CD14-positive monocyte (primary cell): ENCODE measurements around the gene GRHL1. TPM values are rescaled to one million over a fixed set of nuclear protein-coding genes. Genes with fewer than 3 reads are reported as not detected.

ENCODE experiments used
- DNase-seq, 3 donors: peaks; one replicate each; pipeline ENCODE4 v3.0.0-alpha.2; 2011 to 2022
- H2AFZ ChIP-seq: 2 replicates; pipeline ENCODE4 v1.6.0; 2012; ENCODE audit warnings: mild to moderate bottlenecking, low read depth, low read length, inconsistent platforms; ENCODE audit not compliant: insufficient read depth, poor library complexity, severe bottlenecking
- H3K27ac ChIP-seq, 2 donors: 1 replicate in 1 of 2; 2 replicates in 1 of 2; pipeline ENCODE4 v1.5.1; 2012 to 2013; ENCODE audit warnings: low read length in 2 of 2, control low read depth in 1 of 2, inconsistent platforms in 1 of 2, low read depth in 1 of 2, mild to moderate bottlenecking in 1 of 2
- H3K27me3 ChIP-seq, 2 donors: one replicate each; pipeline versions ENCODE4 v1.6.0 to v1.6.1; 2011 to 2013; ENCODE audit warnings: low read length in 2 of 2; ENCODE audit not compliant: control insufficient read depth in 2 of 2, insufficient read depth in 2 of 2
- H3K36me3 ChIP-seq, 2 donors: replicated peaks in 1 of 2; 1 replicate in 1 of 2; 2 replicates in 1 of 2; pipeline versions ENCODE4 v1.5.1 to v1.6.1; 2012 to 2013; ENCODE audit warnings: low read length in 2 of 2, control low read depth in 1 of 2, inconsistent platforms in 1 of 2, mild to moderate bottlenecking in 1 of 2; ENCODE audit not compliant: insufficient read depth in 2 of 2, control insufficient read depth in 1 of 2
- H3K4me1 ChIP-seq, 2 donors: 1 replicate in 1 of 2; 2 replicates in 1 of 2; pipeline versions ENCODE4 v1.5.1 to v1.6.1; 2012 to 2013; ENCODE audit warnings: low read length in 2 of 2, control low read depth in 1 of 2, inconsistent platforms in 1 of 2, mild to moderate bottlenecking in 1 of 2, moderate library complexity in 1 of 2; ENCODE audit not compliant: insufficient read depth in 2 of 2, control insufficient read depth in 1 of 2
- H3K4me2 ChIP-seq: replicated peaks from 2 replicates; pipeline ENCODE3; 2012; ENCODE audit warnings: low read length, moderate library complexity, mild to moderate bottlenecking; ENCODE audit not compliant: poor library complexity, severe bottlenecking; ENCODE audit errors: extremely low read depth
- H3K4me3 ChIP-seq, 3 experiments: fragments of 200-600 bp in 1 of 3; sonication (generic) in 1 of 3; replicated peaks in 1 of 3; 1 replicate in 2 of 3; 2 replicates in 1 of 3; pipeline ENCODE4 v1.5.1; 2011 to 2013; ENCODE audit warnings: low read length in 3 of 3, mild to moderate bottlenecking in 3 of 3, control low read depth in 2 of 3, low read depth in 2 of 3, inconsistent platforms in 1 of 3, moderate library complexity in 1 of 3
- H3K79me2 ChIP-seq: 2 replicates; pipeline ENCODE4 v1.6.0; 2012; ENCODE audit warnings: mild to moderate bottlenecking, control low read depth, inconsistent platforms, low read length, moderate library complexity; ENCODE audit not compliant: insufficient read depth
- H3K9ac ChIP-seq: 2 replicates; pipeline ENCODE4 v1.6.0; 2017; ENCODE audit warnings: low read length, mild to moderate bottlenecking; ENCODE audit not compliant: insufficient read depth, poor library complexity, severe bottlenecking
- H3K9me3 ChIP-seq, 2 donors: replicated peaks in 1 of 2; 1 replicate in 1 of 2; 2 replicates in 1 of 2; pipeline versions ENCODE4 v1.5.1 to v1.6.1; 2012 to 2013; ENCODE audit warnings: low read length in 2 of 2, control low read depth in 1 of 2; ENCODE audit not compliant: control insufficient read depth in 1 of 2, insufficient read depth in 1 of 2
- H4K20me1 ChIP-seq: 2 replicates; pipeline ENCODE4 v1.6.0; 2012; ENCODE audit warnings: mild to moderate bottlenecking, low read length, control low read depth, moderate library complexity; ENCODE audit not compliant: insufficient read depth
- H3K27ac Mint-ChIP-seq, 7 donors: one replicate each; pipeline ENCODE4 v1.8.0; 2020; ENCODE audit warnings: mild to moderate bottlenecking in 7 of 7, mixed read lengths in 7 of 7, moderate library complexity in 6 of 7, inconsistent platforms in 2 of 7
- H3K27me3 Mint-ChIP-seq, 3 donors: one replicate each; pipeline ENCODE4 v1.8.0; 2021 to 2022; ENCODE audit warnings: low read depth in 3 of 3, mild to moderate bottlenecking in 3 of 3, mixed read lengths in 3 of 3, moderate library complexity in 3 of 3, inconsistent platforms in 1 of 3
- H3K36me3 Mint-ChIP-seq, 2 donors: one replicate each; pipeline ENCODE4 v1.8.0; 2020; ENCODE audit warnings: mixed read lengths in 2 of 2, inconsistent platforms in 1 of 2, mild to moderate bottlenecking in 1 of 2
- H3K4me1 Mint-ChIP-seq: one replicate; pipeline ENCODE4 v1.8.0; 2020; ENCODE audit warnings: mild to moderate bottlenecking, mixed read lengths
- H3K4me3 Mint-ChIP-seq, 2 donors: one replicate each; pipeline ENCODE4 v1.8.0; 2020; ENCODE audit warnings: mild to moderate bottlenecking in 2 of 2, mixed read lengths in 2 of 2, moderate library complexity in 1 of 2
- H3K9me3 Mint-ChIP-seq, 7 donors: one replicate each; pipeline ENCODE4 v1.8.0; 2020 to 2022; ENCODE audit warnings: mixed read lengths in 7 of 7, mild to moderate bottlenecking in 6 of 7, moderate library complexity in 6 of 7, inconsistent platforms in 2 of 7
- WGBS: methylation state at CpG from one replicate; pipeline ENCODE4 v1.1.5; 2013; ENCODE audit warnings: missing lambda C conversion rate; ENCODE audit not compliant: insufficient coverage; 5-methylcytosine and 5-hydroxymethylcytosine counted together
- intact Hi-C, 2 donors: fragments of 100-400 bp; cut with micrococcal nuclease; formaldehyde crosslinking; loops; one replicate each; pipeline versions ENCODE4 v1.15.0 to v1.15.1; 2023
- polyA plus RNA-seq, 3 donors: library from polyadenylated mRNA; depleted of rRNA in 1 of 3; unstranded in 2 of 3; stranded (reverse) in 1 of 3; fragments of 300-500 nt in 2 of 3; fragments of >200 nt in 1 of 3; fragmentation: Illumina TruSeq in 2 of 3; gene quantifications; 1 replicate in 2 of 3; 2 replicates in 1 of 3; pipeline ENCODE4 v1.2.3, GENCODE V29; 2012 to 2021
- TF ChIP-seq, protein P1 (sequence below): fragments of 200-600 bp; IDR thresholded peaks from one replicate; pipeline ENCODE4 v1.8.0; 2022; ENCODE audit warnings: antibody characterized with exemption, mild to moderate bottlenecking

GRHL1 gene
- polyA plus RNA-seq, 3 donors, result 0.08 TPM; not detected in 2

DNA sequence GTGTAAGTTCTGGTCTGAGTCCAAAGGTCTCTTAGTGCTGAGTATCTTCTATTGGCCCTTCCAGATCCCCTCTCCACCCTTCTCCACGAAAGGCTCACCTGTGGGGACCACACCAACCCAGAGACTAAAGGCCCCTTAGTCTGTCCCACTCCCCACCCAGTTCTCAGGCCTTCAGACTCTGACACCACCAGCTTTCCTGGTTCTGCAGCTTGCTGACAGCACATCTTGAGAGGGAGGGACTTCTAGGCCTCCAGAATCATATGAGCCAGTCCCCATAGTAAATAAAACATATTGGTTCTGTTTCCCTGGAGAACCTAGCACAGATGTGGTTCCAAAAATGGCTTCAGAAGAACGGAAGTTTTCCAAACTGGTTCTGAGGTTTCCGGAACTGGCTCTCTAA is 53.3 kb downstream of the GRHL1 start:
- H3K36me3 ChIP-seq, result no peaks in the 10 kb centered on the region
- H3K4me3 ChIP-seq, result no peak overlapping the region
- peaks cover 25 to 42% (median 31%) of the 10 kb centered on the region in 3 donors for H3K27me3 Mint-ChIP-seq
- DNase-seq, result no peak
- no peaks in the 10 kb centered on the region for H4K20me1 ChIP-seq
- 55% methylated on average over 3 of the region's 3 CpGs for WGBS
- no peak overlapping the region for H3K4me3 Mint-ChIP-seq
- no peak overlapping the region for H3K9ac ChIP-seq
- TF ChIP-seq, protein P1, sequence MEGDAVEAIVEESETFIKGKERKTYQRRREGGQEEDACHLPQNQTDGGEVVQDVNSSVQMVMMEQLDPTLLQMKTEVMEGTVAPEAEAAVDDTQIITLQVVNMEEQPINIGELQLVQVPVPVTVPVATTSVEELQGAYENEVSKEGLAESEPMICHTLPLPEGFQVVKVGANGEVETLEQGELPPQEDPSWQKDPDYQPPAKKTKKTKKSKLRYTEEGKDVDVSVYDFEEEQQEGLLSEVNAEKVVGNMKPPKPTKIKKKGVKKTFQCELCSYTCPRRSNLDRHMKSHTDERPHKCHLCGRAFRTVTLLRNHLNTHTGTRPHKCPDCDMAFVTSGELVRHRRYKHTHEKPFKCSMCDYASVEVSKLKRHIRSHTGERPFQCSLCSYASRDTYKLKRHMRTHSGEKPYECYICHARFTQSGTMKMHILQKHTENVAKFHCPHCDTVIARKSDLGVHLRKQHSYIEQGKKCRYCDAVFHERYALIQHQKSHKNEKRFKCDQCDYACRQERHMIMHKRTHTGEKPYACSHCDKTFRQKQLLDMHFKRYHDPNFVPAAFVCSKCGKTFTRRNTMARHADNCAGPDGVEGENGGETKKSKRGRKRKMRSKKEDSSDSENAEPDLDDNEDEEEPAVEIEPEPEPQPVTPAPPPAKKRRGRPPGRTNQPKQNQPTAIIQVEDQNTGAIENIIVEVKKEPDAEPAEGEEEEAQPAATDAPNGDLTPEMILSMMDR, result no peak
- H3K27ac ChIP-seq, result no peak overlapping the region
- peaks cover 0 to 18% of the 10 kb centered on the region in 2 donors for H3K27me3 ChIP-seq
- H2AFZ ChIP-seq, result no peak overlapping the region
- peak overlapping the region in 1 of 7 donors; percentile 64 for H3K27ac Mint-ChIP-seq
- intact Hi-C loops, result no loop called here
- H3K4me1 ChIP-seq, result peaks cover 10 to 25% of the 10 kb centered on the region in 2 donors
- H3K4me1 Mint-ChIP-seq, result peaks cover 21% of the 10 kb centered on the region
- peaks cover 0 to 7% of the 10 kb centered on the region in 2 donors for H3K36me3 Mint-ChIP-seq
- peaks cover 6% of the 10 kb centered on the region in 2 donors for H3K9me3 ChIP-seq
- no peak overlapping the region for H3K4me2 ChIP-seq
- no peaks in the 10 kb centered on the region for H3K79me2 ChIP-seq
- H3K9me3 Mint-ChIP-seq, result peaks cover 0 to 16% (median 9%) of the 10 kb centered on the region in 7 donors

DNA sequence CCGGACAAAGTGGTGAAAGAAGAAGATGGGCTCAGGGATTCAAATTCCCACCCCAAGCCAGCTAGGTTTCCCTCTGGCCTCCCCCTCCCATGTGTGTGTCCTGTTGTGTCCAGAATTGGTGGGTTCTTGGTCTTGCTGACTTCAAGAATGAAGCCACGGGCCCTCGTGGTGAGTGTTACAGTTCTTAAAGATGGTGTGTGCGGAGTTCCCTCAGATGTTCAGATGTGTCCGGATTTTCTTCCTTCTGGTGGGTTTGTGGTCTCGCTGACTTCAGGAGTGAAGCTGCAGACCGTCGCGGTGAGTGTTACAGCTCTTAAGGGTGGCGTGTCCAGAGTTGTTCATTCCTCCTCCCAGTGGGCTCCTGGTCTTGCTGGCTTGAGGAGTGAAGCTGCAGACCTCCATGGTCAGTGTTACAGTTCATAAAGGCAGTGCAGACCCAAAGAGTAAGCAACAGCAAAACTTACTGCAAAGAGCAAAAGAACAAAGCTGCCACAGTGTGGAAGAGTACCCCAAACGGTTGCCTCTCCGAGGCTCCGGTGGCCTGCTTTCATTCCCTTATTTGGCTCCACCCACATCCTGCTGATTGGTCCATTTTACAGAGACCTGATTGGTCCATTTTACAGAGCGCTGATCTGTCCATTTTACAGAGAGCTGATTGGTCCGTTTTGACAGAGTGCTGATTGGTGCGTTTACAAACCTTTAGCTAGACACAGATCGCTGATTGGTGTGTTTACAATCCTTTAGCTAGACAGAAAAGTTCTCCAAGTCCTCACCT is 54.2 kb downstream of the GRHL1 start:
- DNase-seq, result no peak
- H4K20me1 ChIP-seq, result no peaks in the 10 kb centered on the region
- Mint-ChIP-seq H3K27ac (peak overlapping the region in 1 of 7 donors; percentile 8), H3K9me3 (peaks cover 0 to 16% (median 9%) of the 10 kb centered on the region in 7 donors), H3K4me1 (peaks cover 21% of the 10 kb centered on the region), H3K36me3 (peaks cover 0 to 7% of the 10 kb centered on the region in 2 donors), H3K27me3 (peaks cover 27 to 44% (median 31%) of the 10 kb centered on the region in 3 donors), H3K4me3 (peak overlapping the region in 1 of 2 donors; percentile 65)
- H3K4me2 ChIP-seq, result no peak overlapping the region
- peaks cover 0 to 18% of the 10 kb centered on the region in 2 donors for H3K27me3 ChIP-seq
- H3K4me3 ChIP-seq, result no peak overlapping the region
- intact Hi-C loops, result no loop called here
- no peaks in the 10 kb centered on the region for H3K79me2 ChIP-seq
- H3K36me3 ChIP-seq, result no peaks in the 10 kb centered on the region
- peaks cover 10 to 25% of the 10 kb centered on the region in 2 donors for H3K4me1 ChIP-seq
- WGBS, result 96% methylated on average over 15 of the region's 17 CpGs
- no peak overlapping the region for H3K9ac ChIP-seq
- H2AFZ ChIP-seq, result no peak overlapping the region
- TF ChIP-seq, protein P1, result no peak
- H3K9me3 ChIP-seq, result peaks cover 6% of the 10 kb centered on the region in 2 donors
- no peak overlapping the region for H3K27ac ChIP-seq
